Activated gamma-delta T cell treated with anti-CD3 and anti-CD28 coated beads, Interleukin-2, amount 50 U/mL, for 16 hours (primary cell): ENCODE measurements around the gene ATP10B.

ENCODE experiments used
- DNase-seq: peaks from one replicate; pipeline ENCODE4 v3.0.0-alpha.2; 2020; ENCODE audit warnings: low read depth

The ATP10B gene

GRCh38 chr5:160692271-160692670 lies 159.7 kb downstream of the ATP10B start:
- no peak for DNase-seq

GRCh38 chr5:160685695-160686094 lies 166.3 kb downstream of the ATP10B start:
- no peak for DNase-seq

GRCh38 chr5:160685219-160685618 lies 166.8 kb downstream of the ATP10B start:
- DNase-seq, result no peak

- DNase-seq, result no peak
Measured at GRCh38 chr5:160679567-160680309, 172.3 kb downstream of the ATP10B start.

GRCh38 chr5:160675988-160676387 lies 176.0 kb downstream of the ATP10B start:
- no peak for DNase-seq

GRCh38 chr5:160674901-160675300 lies 177.1 kb downstream of the ATP10B start:
- no peak for DNase-seq

- DNase-seq, result no peak
Measured at GRCh38 chr5:160672521-160672920, 179.5 kb downstream of the ATP10B start.

GRCh38 chr5:160668356-160668755 lies 183.7 kb downstream of the ATP10B start:
- DNase-seq, result no peak

GRCh38 chr5:160667160-160667559 lies 184.9 kb downstream of the ATP10B start:
- DNase-seq, result no peak

GRCh38 chr5:160665460-160665859 lies 186.6 kb downstream of the ATP10B start:
- DNase-seq, result no peak

- no peak for DNase-seq
Measured at GRCh38 chr5:160660132-160660531, 191.9 kb downstream of the ATP10B start.

- no peak for DNase-seq
Measured at GRCh38 chr5:160657622-160658458, 194.2 kb downstream of the ATP10B start.

GRCh38 chr5:160657068-160657507 lies 194.9 kb downstream of the ATP10B start:
- no peak for DNase-seq

GRCh38 chr5:160655717-160656116 lies 196.3 kb downstream of the ATP10B start:
- no peak for DNase-seq

GRCh38 chr5:160651692-160652645 lies 200.0 kb downstream of the ATP10B start:
- no peak for DNase-seq

- no peak for DNase-seq
Measured at GRCh38 chr5:160649304-160649703, 202.7 kb downstream of the ATP10B start.

- DNase-seq, result no peak
Measured at GRCh38 chr5:160646033-160646432, 206.0 kb downstream of the ATP10B start.

GRCh38 chr5:160643616-160644240 lies 208.3 kb downstream of the ATP10B start:
- no peak for DNase-seq

GRCh38 chr5:160641405-160641804 lies 210.6 kb downstream of the ATP10B start:
- no peak for DNase-seq

GRCh38 chr5:160640406-160640805 lies 211.6 kb downstream of the ATP10B start:
- DNase-seq, result no peak

GRCh38 chr5:160638161-160638742 lies 213.8 kb downstream of the ATP10B start:
- no peak for DNase-seq
